K562 (cell line): ENCODE data around the gene LIMCH1. TPM values are rescaled to one million over a fixed set of nuclear protein-coding genes. Genes with fewer than 3 reads are reported as not detected.

Experiments used
- ATAC-seq: fragments of 200-7000 bp; cut with Tn5 transposase; 3 replicates; pipeline ENCODE4 v1.9.1; 2020; ENCODE audit warnings: moderate library complexity
- BruUV-seq: library from RNA; stranded (reverse); fragments of 400-500 nt; replicated peaks from 2 replicates; lab custom pipeline; 2021; lab: Mats Ljungman, UMichigan
- CTCF ChIA-PET: fragments of 300-600 bp; formaldehyde crosslinking; extraction: SDS; loops from one replicate; lab custom pipeline; 2021; ENCODE audit warnings: low intra/inter-chr PET ratio; lab: Yijun Ruan, JAX
- POLR2A ChIA-PET: fragments of 300-600, 350-650 bp; sonication (Branson Sonifier 250); formaldehyde crosslinking; extraction: SDS; loops from one replicate; lab custom pipeline; 2021; ENCODE audit warnings: antibody characterized with exemption, inconsistent platforms; lab: Yijun Ruan, JAX
- DNase-seq, 4 experiments: peaks; one replicate each; pipeline versions ENCODE4 v3.0.0 to v3.0.0-alpha.2; 2011 to 2018; ENCODE audit warnings: low spot score in 3 of 4, mixed read lengths in 3 of 4; ENCODE audit errors: extremely low read depth in 1 of 4
- FAIRE-seq: peaks from 2 replicates; lab custom pipeline; 2011; peaks lifted over from hg19 to GRCh38; lab: Jason Lieb, UNC
- H2AFZ ChIP-seq: 2 replicates; pipeline ENCODE4 v1.6.0; 2011; ENCODE audit warnings: low read depth, low read length, control low read depth, inconsistent platforms
- H3K27ac ChIP-seq: fragments of 200-600 bp; 3 replicates; pipeline ENCODE4 v1.8.0; 2011; ENCODE audit warnings: low read depth, mild to moderate bottlenecking, control low read depth, inconsistent platforms, low read length, moderate library complexity, mixed read lengths; ENCODE audit errors: extremely low read depth
- H3K27me3 ChIP-seq, 2 experiments: fragments of 300-600 bp in 1 of 2; 2 replicates in 1 of 2; 3 replicates in 1 of 2; pipeline versions ENCODE4 v1.6.0 to v1.8.0; 2011; ENCODE audit warnings: inconsistent platforms in 2 of 2, low read length in 2 of 2, mild to moderate bottlenecking in 1 of 2, mixed read lengths in 1 of 2, moderate library complexity in 1 of 2; ENCODE audit not compliant: control insufficient read depth in 2 of 2, insufficient read depth in 2 of 2
- H3K36me3 ChIP-seq: fragments of 300-600 bp; 3 replicates; pipeline ENCODE4 v1.8.0; 2011; ENCODE audit warnings: mild to moderate bottlenecking, low read length, inconsistent platforms; ENCODE audit not compliant: control insufficient read depth, insufficient read depth
- H3K4me1 ChIP-seq, 2 experiments: fragments of 200-600 bp in 1 of 2; replicated peaks in 1 of 2; 2 replicates in 1 of 2; 3 replicates in 1 of 2; pipeline versions ENCODE4 v1.5.1 to v1.8.0; 2011; ENCODE audit warnings: inconsistent platforms in 2 of 2, low read length in 2 of 2, mild to moderate bottlenecking in 1 of 2, mixed read lengths in 1 of 2, moderate library complexity in 1 of 2; ENCODE audit not compliant: control insufficient read depth in 2 of 2, insufficient read depth in 2 of 2
- H3K4me2 ChIP-seq: 2 replicates; pipeline ENCODE4 v1.6.1; 2011; ENCODE audit warnings: low read length, control low read depth, inconsistent platforms, mixed read lengths; ENCODE audit not compliant: insufficient read depth
- H3K4me3 ChIP-seq: fragments of 200-600 bp; sonication (generic), shearing (Covaris generic); 2 replicates; pipeline ENCODE4 v1.5.1; 2016; ENCODE audit warnings: control low read depth, inconsistent platforms
- H3K79me2 ChIP-seq: fragments of 200-600 bp; 3 replicates; pipeline ENCODE4 v1.8.0; 2011; ENCODE audit warnings: low read length, inconsistent platforms; ENCODE audit not compliant: control insufficient read depth, insufficient read depth
- H3K9ac ChIP-seq, 2 experiments: 2 replicates each; pipeline versions ENCODE4 v1.6.0 to v1.6.1; 2011; ENCODE audit warnings: low read depth in 2 of 2, low read length in 2 of 2, control low read depth in 1 of 2, inconsistent platforms in 1 of 2, mild to moderate bottlenecking in 1 of 2, mixed read lengths in 1 of 2; ENCODE audit not compliant: insufficient read depth in 1 of 2
- H3K9me1 ChIP-seq: one replicate; pipeline ENCODE4 v1.6.0; 2011; ENCODE audit warnings: inconsistent platforms, mild to moderate bottlenecking, low read length, moderate library complexity; ENCODE audit not compliant: control insufficient read depth, insufficient read depth
- H3K9me3 ChIP-seq: replicated peaks from 2 replicates; pipeline ENCODE4 v1.5.1; 2011; ENCODE audit warnings: low read depth, low read length, inconsistent platforms; ENCODE audit not compliant: control insufficient read depth, insufficient read depth
- H4K20me1 ChIP-seq: replicated peaks from 2 replicates; pipeline ENCODE4 v1.6.1; 2011; ENCODE audit warnings: low read length, inconsistent platforms, mixed read lengths; ENCODE audit not compliant: control insufficient read depth, insufficient read depth
- MCM5 ChIP-seq: fragments of 450-650 bp; IDR thresholded peaks from 2 replicates; pipeline ENCODE4 v1.6.1; 2016; ENCODE audit warnings: low read depth
- NFRKB ChIP-seq: fragments of 450-650 bp; IDR thresholded peaks from 2 replicates; pipeline ENCODE4 v1.6.1; 2016; ENCODE audit warnings: low read depth
- NFYB ChIP-seq: IDR thresholded peaks from 2 replicates; pipeline ENCODE4 v1.6.1; 2011; ENCODE audit warnings: mild to moderate bottlenecking, moderate library complexity; ENCODE audit not compliant: insufficient read length; ENCODE audit errors: extremely low read depth
- PML ChIP-seq: IDR thresholded peaks from 2 replicates; pipeline ENCODE4 v1.6.1; 2012; ENCODE audit warnings: low read length, inconsistent platforms
- RNF219 ChIP-seq: fragments of 250-450 bp; sonication (Bioruptor Pico); IDR thresholded peaks from 2 replicates; pipeline ENCODE4 v1.5.0; 2022; ENCODE audit warnings: mild to moderate bottlenecking
- SAP30 ChIP-seq: fragments of 200-600 bp; sonication (generic); IDR thresholded peaks from 2 replicates; pipeline ENCODE4 v1.6.1; 2012; ENCODE audit warnings: borderline replicate concordance, low read depth, mild to moderate bottlenecking, moderate library complexity, low read length, control low read depth, inconsistent platforms; ENCODE audit not compliant: insufficient read depth, poor library complexity, severe bottlenecking
- SMARCC2 ChIP-seq: fragments of 450-650 bp; IDR thresholded peaks from 2 replicates; pipeline ENCODE4 v1.6.1; 2017; ENCODE audit warnings: antibody characterized with exemption, moderate library complexity, mild to moderate bottlenecking, low read depth
- SP1 ChIP-seq: sonication (generic); formaldehyde crosslinking; IDR thresholded peaks from 2 replicates; pipeline ENCODE4 v1.8.1; 2022; ENCODE audit warnings: mild to moderate bottlenecking, missing genetic modification reagents
- SREBF1 ChIP-seq: fragments of 150-350 bp; IDR thresholded peaks from 2 replicates; pipeline ENCODE4 v1.6.1; 2014; ENCODE audit warnings: antibody characterized with exemption, low read depth, low read length, borderline replicate concordance
- TCF7 ChIP-seq: sonication (generic); IDR thresholded peaks from 2 replicates; pipeline ENCODE4 v1.6.1; 2016; ENCODE audit warnings: antibody characterized with exemption, borderline replicate concordance
- ZBTB1 ChIP-seq: sonication (generic); formaldehyde crosslinking; IDR thresholded peaks from 2 replicates; pipeline ENCODE4 v1.8.1; 2023; ENCODE audit warnings: missing genetic modification reagents, low read depth, mild to moderate bottlenecking, borderline replicate concordance
- ZBTB34 ChIP-seq: fragments of 250-450 bp; sonication (Bioruptor Pico); IDR thresholded peaks from 2 replicates; pipeline ENCODE4 v1.8.0; 2021; ENCODE audit warnings: mild to moderate bottlenecking, moderate library complexity
- WGBS: fragments of 100-300 bp; shearing (Covaris generic); methylation state at CpG from one replicate; pipeline ENCODE4 v1.1.6; 2016; ENCODE audit warnings: low coverage, mixed read lengths; ENCODE audit not compliant: insufficient coverage; ENCODE audit errors: missing lambda C conversion rate; 5-methylcytosine and 5-hydroxymethylcytosine counted together
- in situ Hi-C: fragments of 300-500 bp; cut with MboI; formaldehyde crosslinking; loops from 4 replicates; pipeline ENCODE4 v1.15.0; 2018; ENCODE audit warnings: inconsistent platforms, mixed read lengths
- intact Hi-C: fragments of 100-400 bp; cut with micrococcal nuclease; formaldehyde crosslinking; loops from 2 replicates; pipeline ENCODE4 v1.14.2; 2022
- polyA plus RNA-seq, 8 experiments: library from polyadenylated mRNA; depleted of rRNA in 4 of 8; stranded (reverse) in 5 of 8; unstranded in 3 of 8; fragments of >200 nt; fragmentation: Nextera tagmentation in 2 of 8; fragmentation: Illumina TruSeq in 1 of 8; extraction: Ambion mirVana in 2 of 8; extraction: Trizol in 1 of 8; gene quantifications; 2 replicates each; pipeline versions ENCODE4 v1.2.1 to v1.2.3, GENCODE V29; 2011 to 2014; ENCODE audit warnings: inconsistent platforms in 1 of 8, missing spikeins in 1 of 8
- total RNA-seq, 7 experiments: library from RNA; depleted of rRNA in 6 of 7; stranded (reverse); fragments of >200 nt in 6 of 7; fragmentation: Illumina TruSeq in 2 of 7; extraction: Trizol in 2 of 7; gene quantifications; 2 replicates each; pipeline versions ENCODE4 v1.2.1 to v1.2.3, GENCODE V29; 2011 to 2021; ENCODE audit warnings: low replicate concordance in 1 of 7
- TF ChIP-seq, protein P1 (sequence below): fragments of 250-450 bp; sonication (Bioruptor Pico); IDR thresholded peaks from 2 replicates; pipeline ENCODE4 v1.4.0; 2020; ENCODE audit warnings: borderline replicate concordance
- TF ChIP-seq, protein P2 (sequence below), 3 experiments: fragments of 200-800 bp in 1 of 3; fragments of 250-450 bp in 1 of 3; fragments of 450-650 bp in 1 of 3; sonication (Bioruptor Pico) in 1 of 3; sonication (Bioruptor generic) in 1 of 3; formaldehyde crosslinking in 1 of 3; IDR thresholded peaks; 2 replicates each; pipeline versions ENCODE4 v1.6.1 to v1.8.0; 2016 to 2022; ENCODE audit warnings: mild to moderate bottlenecking in 2 of 3, missing genetic modification characterization in 2 of 3, missing compliant biosample characterization in 1 of 3, moderate library complexity in 1 of 3

The LIMCH1 gene
- total and polyA plus RNA-seq, 9 of the 15 experiments (the other 6 are each of a cell fraction or from before 2014, with no cell fraction given): 0.35 TPM; not detected in 8

DNA sequence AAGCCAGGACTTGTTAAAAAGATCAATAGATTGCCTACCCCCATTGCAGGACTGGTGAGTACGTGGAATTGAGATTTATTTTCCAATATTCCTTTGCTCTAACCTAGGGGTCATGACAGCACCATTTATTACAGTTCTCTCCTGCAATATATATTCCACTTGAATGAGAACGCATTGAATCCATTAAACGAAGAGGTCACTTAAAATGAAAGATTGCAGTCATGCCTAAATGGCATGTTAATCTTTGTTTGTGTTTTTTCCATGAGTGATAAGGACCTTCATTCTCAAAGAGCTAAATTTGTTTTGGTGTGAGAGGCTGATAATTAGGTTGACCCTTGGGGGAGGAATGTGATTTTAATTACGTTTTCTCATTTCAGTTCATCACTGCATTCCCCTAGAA lies 13.5 kb upstream of the LIMCH1 start:
- no peak overlapping the region for H3K4me3 ChIP-seq
- no peak overlapping the region for H2AFZ ChIP-seq
- intact Hi-C loops (no loop called here), in situ Hi-C loops (no loop called here)
- no peaks in the 10 kb centered on the region for H3K9me1 ChIP-seq
- no peak overlapping the region for H3K9ac ChIP-seq
- ChIA-PET CTCF (no interaction called here), POLR2A (no interaction called here)
- DNase-seq (no peak), ATAC-seq (no peak), FAIRE-seq (no peak)
- H3K4me2 ChIP-seq: no peak overlapping the region
- no peaks in the 10 kb centered on the region for H3K9me3 ChIP-seq
- H3K4me1 ChIP-seq: no peaks in the 10 kb centered on the region
- H3K27me3 ChIP-seq: no peaks in the 10 kb centered on the region
- 0% methylated on average over 4 of the region's 4 CpGs for WGBS
- H3K36me3 ChIP-seq: no peaks in the 10 kb centered on the region
- H3K79me2 ChIP-seq: no peaks in the 10 kb centered on the region
- H4K20me1 ChIP-seq: no peaks in the 10 kb centered on the region; the same call in 1 of the 2 replicates
- no peak overlapping the region for H3K27ac ChIP-seq
- BruUV-seq: no TSS peak
- TF ChIP-seq, protein P1, sequence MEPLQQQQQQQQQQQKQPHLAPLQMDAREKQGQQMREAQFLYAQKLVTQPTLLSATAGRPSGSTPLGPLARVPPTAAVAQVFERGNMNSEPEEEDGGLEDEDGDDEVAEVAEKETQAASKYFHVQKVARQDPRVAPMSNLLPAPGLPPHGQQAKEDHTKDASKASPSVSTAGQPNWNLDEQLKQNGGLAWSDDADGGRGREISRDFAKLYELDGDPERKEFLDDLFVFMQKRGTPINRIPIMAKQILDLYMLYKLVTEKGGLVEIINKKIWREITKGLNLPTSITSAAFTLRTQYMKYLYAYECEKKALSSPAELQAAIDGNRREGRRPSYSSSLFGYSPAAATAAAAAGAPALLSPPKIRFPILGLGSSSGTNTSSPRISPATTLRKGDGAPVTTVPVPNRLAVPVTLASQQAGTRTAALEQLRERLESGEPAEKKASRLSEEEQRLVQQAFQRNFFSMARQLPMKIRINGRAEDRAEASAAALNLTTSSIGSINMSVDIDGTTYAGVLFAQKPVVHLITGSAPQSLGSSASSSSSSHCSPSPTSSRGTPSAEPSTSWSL (CRISPR knock-in tag): no peak
- TF ChIP-seq PML: no peak
- TF ChIP-seq SAP30: no peak
- TF ChIP-seq ZBTB1 (CRISPR knock-in tag): no peak
- no peak for TF ChIP-seq TCF7
- no peak for TF ChIP-seq MCM5
- no peak for TF ChIP-seq NFRKB
- TF ChIP-seq ZBTB34 (CRISPR knock-in tag): no peak
- TF ChIP-seq, protein P2, sequence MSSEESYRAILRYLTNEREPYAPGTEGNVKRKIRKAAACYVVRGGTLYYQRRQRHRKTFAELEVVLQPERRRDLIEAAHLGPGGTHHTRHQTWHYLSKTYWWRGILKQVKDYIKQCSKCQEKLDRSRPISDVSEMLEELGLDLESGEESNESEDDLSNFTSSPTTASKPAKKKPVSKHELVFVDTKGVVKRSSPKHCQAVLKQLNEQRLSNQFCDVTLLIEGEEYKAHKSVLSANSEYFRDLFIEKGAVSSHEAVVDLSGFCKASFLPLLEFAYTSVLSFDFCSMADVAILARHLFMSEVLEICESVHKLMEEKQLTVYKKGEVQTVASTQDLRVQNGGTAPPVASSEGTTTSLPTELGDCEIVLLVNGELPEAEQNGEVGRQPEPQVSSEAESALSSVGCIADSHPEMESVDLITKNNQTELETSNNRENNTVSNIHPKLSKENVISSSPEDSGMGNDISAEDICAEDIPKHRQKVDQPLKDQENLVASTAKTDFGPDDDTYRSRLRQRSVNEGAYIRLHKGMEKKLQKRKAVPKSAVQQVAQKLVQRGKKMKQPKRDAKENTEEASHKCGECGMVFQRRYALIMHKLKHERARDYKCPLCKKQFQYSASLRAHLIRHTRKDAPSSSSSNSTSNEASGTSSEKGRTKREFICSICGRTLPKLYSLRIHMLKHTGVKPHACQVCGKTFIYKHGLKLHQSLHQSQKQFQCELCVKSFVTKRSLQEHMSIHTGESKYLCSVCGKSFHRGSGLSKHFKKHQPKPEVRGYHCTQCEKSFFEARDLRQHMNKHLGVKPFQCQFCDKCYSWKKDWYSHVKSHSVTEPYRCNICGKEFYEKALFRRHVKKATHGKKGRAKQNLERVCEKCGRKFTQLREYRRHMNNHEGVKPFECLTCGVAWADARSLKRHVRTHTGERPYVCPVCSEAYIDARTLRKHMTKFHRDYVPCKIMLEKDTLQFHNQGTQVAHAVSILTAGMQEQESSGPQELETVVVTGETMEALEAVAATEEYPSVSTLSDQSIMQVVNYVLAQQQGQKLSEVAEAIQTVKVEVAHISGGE (CRISPR knock-in tag; IDR thresholded peaks at IDR 0.05): no peak
- no peak for TF ChIP-seq RNF219
- TF ChIP-seq SP1: no peak
- TF ChIP-seq NFYB: no peak
- TF ChIP-seq SREBF1: no peak
- no peak for TF ChIP-seq SMARCC2
